H1 (cell line): ENCODE data around the gene IL17RA. TPM values are rescaled to one million over a fixed set of nuclear protein-coding genes. Genes with fewer than 3 reads are reported as not detected.

Source experiments
- ATF3 ChIP-seq: IDR thresholded peaks from 2 replicates; pipeline ENCODE4 v1.6.1; 2011; ENCODE audit warnings: low read depth, mild to moderate bottlenecking, low read length; ENCODE audit not compliant: insufficient read depth
- BACH1 ChIP-seq: IDR thresholded peaks from 2 replicates; pipeline ENCODE4 v1.6.1; 2012; ENCODE audit warnings: low read length, improper control_type of control experiment
- CEBPB ChIP-seq: IDR thresholded peaks from 2 replicates; pipeline ENCODE4 v1.6.1; 2012; ENCODE audit warnings: low read depth, low read length
- CTBP2 ChIP-seq: IDR thresholded peaks from 2 replicates; pipeline ENCODE4 v1.7.0; 2011; ENCODE audit warnings: borderline replicate concordance, mild to moderate bottlenecking, moderate library complexity, mixed read lengths, low read length; ENCODE audit not compliant: insufficient read depth, insufficient read length
- CTCF ChIP-seq, 3 experiments: IDR thresholded peaks; 1 replicate in 2 of 3; 2 replicates in 1 of 3; pipeline versions ENCODE4 v1.5.1 to v1.6.1; 2011; ENCODE audit warnings: low read length in 3 of 3, mild to moderate bottlenecking in 3 of 3, inconsistent platforms in 2 of 3, low read depth in 1 of 3, moderate library complexity in 1 of 3; ENCODE audit not compliant: insufficient read depth in 1 of 3; ENCODE audit errors: control extremely low read depth in 1 of 3
- GTF2F1 ChIP-seq: IDR thresholded peaks from 2 replicates; pipeline ENCODE4 v1.6.1; 2012; ENCODE audit warnings: low read depth, low read length, improper control_type of control experiment, borderline replicate concordance
- JUN ChIP-seq: IDR thresholded peaks from 2 replicates; pipeline ENCODE4 v1.6.1; 2011; ENCODE audit warnings: low read depth, mild to moderate bottlenecking, improper control_type of control experiment, low read length
- JUND ChIP-seq: IDR thresholded peaks from 2 replicates; pipeline ENCODE4 v1.6.1; 2011; ENCODE audit warnings: mild to moderate bottlenecking, improper control_type of control experiment, low read length
- KDM5A ChIP-seq: fragments of 200-600 bp; IDR thresholded peaks from 2 replicates; pipeline ENCODE4 v1.7.1; 2012; ENCODE audit warnings: mild to moderate bottlenecking, low read length, inconsistent platforms, mixed read lengths
- MAX ChIP-seq: IDR thresholded peaks from 2 replicates; pipeline ENCODE4 v1.6.1; 2012; ENCODE audit warnings: inconsistent platforms
- POLR2AphosphoS5 ChIP-seq: IDR thresholded peaks from 2 replicates; pipeline ENCODE4 v1.6.1; 2011; ENCODE audit warnings: low read depth, low read length
- RNF2 ChIP-seq: fragments of 200-900, 300-1000 bp; sonication (generic); IDR thresholded peaks from 2 replicates; pipeline ENCODE4 v1.7.1; 2016; ENCODE audit warnings: borderline replicate concordance, low read depth, mild to moderate bottlenecking, antibody characterized with exemption, low read length; ENCODE audit not compliant: poor library complexity, severe bottlenecking; ENCODE audit errors: missing control alignments
- SIN3A ChIP-seq, 2 experiments: IDR thresholded peaks in 1 of 2; conservative IDR thresholded peaks in 1 of 2; 2 replicates each; pipeline ENCODE4 v1.6.1; 2011 to 2012; ENCODE audit warnings: low read length in 2 of 2, improper control_type of control experiment in 1 of 2, low read depth in 1 of 2, mild to moderate bottlenecking in 1 of 2
- SP4 ChIP-seq: IDR thresholded peaks from 2 replicates; pipeline ENCODE4 v1.6.1; 2012; ENCODE audit warnings: low read length, inconsistent platforms
- SRF ChIP-seq: IDR thresholded peaks from 2 replicates; pipeline ENCODE4 v1.6.1; 2011; ENCODE audit warnings: mild to moderate bottlenecking, low read depth, low read length, moderate library complexity
- SUZ12 ChIP-seq: fragments of 200-600 bp; sonication (generic); IDR thresholded peaks from 2 replicates; pipeline ENCODE4 v1.6.1; 2012; ENCODE audit warnings: mild to moderate bottlenecking, inconsistent platforms, low read length, moderate library complexity, mixed read lengths
- TCF12 ChIP-seq: IDR thresholded peaks from 2 replicates; pipeline ENCODE4 v1.6.1; 2011; ENCODE audit warnings: low read depth, mild to moderate bottlenecking, low read length
- TEAD4 ChIP-seq: IDR thresholded peaks from 2 replicates; pipeline ENCODE4 v1.6.1; 2012; ENCODE audit warnings: low read depth, low read length, inconsistent platforms, mixed read lengths
- YY1 ChIP-seq: IDR thresholded peaks from 2 replicates; pipeline ENCODE4 v1.6.1; 2011; ENCODE audit warnings: low read depth, mild to moderate bottlenecking, low read length
- polyA plus RNA-seq, 7 experiments: library from polyadenylated mRNA; depleted of rRNA in 3 of 7; stranded (reverse) in 5 of 7; unstranded in 2 of 7; fragments of >200 nt in 5 of 7; fragments of 200-250 nt in 2 of 7; gene quantifications; 1 replicate in 5 of 7; 2 replicates in 1 of 7; 4 replicates in 1 of 7; pipeline versions ENCODE4 v1.2.1 to v1.2.3, GENCODE V29; 2011 to 2013; ENCODE audit warnings: missing spikeins in 2 of 7, mixed read lengths in 2 of 7
- total RNA-seq: library from RNA; stranded (reverse); fragmentation: NEBNext Ultra II Directional; extraction: Animal tissue kit (Norgen Biotek cat#: 25700); gene quantifications from 2 replicates; pipeline ENCODE4 v1.2.1, GENCODE V29; 2021

The IL17RA gene
- total and polyA plus RNA-seq, 2 of the 8 experiments (the other 6 are each of a cell fraction or from before 2014, with no cell fraction given), result 5.6 to 9.9 TPM

- TF ChIP-seq JUN (no peak), MAX (peak; percentile 96), ATF3 (no peak), JUND (no peak), POLR2AphosphoS5 (0 out of 2 replicates have a peak, but pooled peaks have one; percentile 28), SP4 (no peak), CTCF (IDR thresholded peaks at IDR 0.05; ENCODE audit: control extremely low read depth in 1 of 3, insufficient read depth in 1 of 3, low read depth in 1 of 3, low read length in 3 of 3) (no peak), KDM5A (no peak), CTBP2 (no peak), SIN3A (conservative IDR thresholded peaks at IDR 0.05 in 1 of 2, IDR thresholded peaks at IDR 0.05 in 1 of 2; ENCODE audit: low read depth in 1 of 2, low read length in 2 of 2) (peak in 1 of 2 experiments; percentile 17; a peak in 2 of 4 replicates), SUZ12 (peak; percentile 35; the same call in 1 of the 2 replicates), YY1 (no peak), BACH1 (no peak; the same call in none of the 2 replicates), TEAD4 (no peak), CEBPB (no peak), SRF (no peak), TCF12 (no peak), GTF2F1 (peak; percentile 8; the same call in 1 of the 2 replicates), RNF2 (peak; percentile 38)
Observed at GRCh38 chr22:17158568-17159503, 74.0 kb downstream of the IL17RA start, which contains the start of gene HDHD5 (continued).
